Stimulated activated CD8-positive, alpha-beta memory T cell treated with anti-CD3 and anti-CD28 coated beads, Interleukin-7, amount 100 ng/mL, for 24 hours (primary cell): Measurements from ENCODE around the gene VAT1.
"Not testable (repeated sequence)": the region's sequence is repeated elsewhere in the genome, so short reads cannot be mapped to it uniquely, and the experiment has no call there.

ENCODE experiments used
- DNase-seq: peaks from one replicate; pipeline ENCODE4 v3.0.0-alpha.2; 2020; ENCODE audit warnings: low read depth

VAT1 gene

GRCh38 chr17:42973323-42973722 is 48.9 kb downstream of the VAT1 start:
- DNase-seq, result not testable (repeated sequence)

- no peak for DNase-seq
Measured at GRCh38 chr17:42971589-42971988, 50.6 kb downstream of the VAT1 start.

- DNase-seq, result no peak
Measured at GRCh38 chr17:42969001-42969581, 53.1 kb downstream of the VAT1 start.

GRCh38 chr17:42967925-42968324 is 54.3 kb downstream of the VAT1 start:
- DNase-seq, result no peak
